ENCODE measurements around the gene CES3.

CES3 gene

GRCh38 chr16:66961065-66961744 is at the start of gene CES3:
Gene CES3, plus strand, starts transcription at chr16:66961266. Its CDS starts 42 bp downstream, at chr16:66961308.
- peak; percentile 35 for DNase-seq (ENCODE audit: low read depth in 2 of 2)

- DNase-seq (ENCODE audit: low read depth in 2 of 2) = no peak
Observed at GRCh38 chr16:66911801-66912200, 49.3 kb upstream of the CES3 start.

- DNase-seq (ENCODE audit: low read depth in 2 of 2) = no peak
Observed at GRCh38 chr16:66913081-66913480, 48.0 kb upstream of the CES3 start.

GRCh38 chr16:66913711-66914110 is 47.4 kb upstream of the CES3 start:
- no peak for DNase-seq (ENCODE audit: low read depth in 2 of 2)

GRCh38 chr16:66914541-66914940 is 46.5 kb upstream of the CES3 start:
- no peak for DNase-seq (ENCODE audit: low read depth in 2 of 2)

GRCh38 chr16:66915041-66915440 is 46.0 kb upstream of the CES3 start:
- no peak for DNase-seq (ENCODE audit: low read depth in 2 of 2)

GRCh38 chr16:66916518-66916917 is 44.5 kb upstream of the CES3 start:
- DNase-seq (ENCODE audit: low read depth in 2 of 2) = no peak

GRCh38 chr16:66917741-66918140 is 43.3 kb upstream of the CES3 start:
- no peak for DNase-seq (ENCODE audit: low read depth in 2 of 2)

- DNase-seq (ENCODE audit: low read depth in 2 of 2) = no peak
Observed at GRCh38 chr16:66918355-66918754, 42.7 kb upstream of the CES3 start.

- no peak for DNase-seq (ENCODE audit: low read depth in 2 of 2)
Observed at GRCh38 chr16:66918803-66919568, 42.1 kb upstream of the CES3 start, which contains the start of gene CDH16. Gene CDH16, minus strand, starts transcription at chr16:66918885. Its CDS starts 820 bp downstream, at chr16:66918065.

GRCh38 chr16:66919569-66920298 is 41.3 kb upstream of the CES3 start:
- no peak for DNase-seq (ENCODE audit: low read depth in 2 of 2)

GRCh38 chr16:66920299-66920590 is 40.8 kb upstream of the CES3 start:
- no peak for DNase-seq (ENCODE audit: low read depth in 2 of 2)

GRCh38 chr16:66920924-66921680 is 40.0 kb upstream of the CES3 start:
- no peak for DNase-seq (ENCODE audit: low read depth in 2 of 2)

- no peak for DNase-seq (ENCODE audit: low read depth in 2 of 2)
Observed at GRCh38 chr16:66921729-66922450, 39.2 kb upstream of the CES3 start.

GRCh38 chr16:66923247-66923731 is 37.8 kb upstream of the CES3 start:
- no peak for DNase-seq (ENCODE audit: low read depth in 2 of 2)

GRCh38 chr16:66923866-66924265 is 37.2 kb upstream of the CES3 start:
- no peak for DNase-seq (ENCODE audit: low read depth in 2 of 2)

GRCh38 chr16:66924527-66925321 is 36.3 kb upstream of the CES3 start:
- DNase-seq (ENCODE audit: low read depth in 2 of 2) = peak in 1 of 2 donors; percentile 27

- peak in 1 of 2 donors; percentile 38 for DNase-seq (ENCODE audit: low read depth in 2 of 2)
Observed at GRCh38 chr16:66925322-66925840, 35.7 kb upstream of the CES3 start, which contains the start of gene RRAD. Gene RRAD, minus strand, starts transcription at chr16:66925535. Its CDS starts 356 bp downstream, at chr16:66925179.

- DNase-seq (ENCODE audit: low read depth in 2 of 2) = no peak
Observed at GRCh38 chr16:66926171-66926947, 34.7 kb upstream of the CES3 start.

Data from stimulated activated CD8-positive, alpha-beta memory T cell treated with anti-CD3 and anti-CD28 coated beads, Interleukin-7, amount 100 ng/mL, for 4 hours (primary cell).